Stimulated activated CD4-positive, alpha-beta T cell treated with anti-CD3 and anti-CD28 coated beads, Interleukin-1b, Interleukin-23, amount 100 ng/mL, for 1 hour (primary cell): ENCODE data around the gene ZFPM1.

Experiments used
- DNase-seq, 2 donors: peaks; one replicate each; pipeline ENCODE4 v3.0.0-alpha.2; 2020; ENCODE audit warnings: low read depth in 2 of 2

ZFPM1 gene

GRCh38 chr16:88448461-88449266 lies 4.4 kb upstream of the ZFPM1 start:
- no peak for DNase-seq

GRCh38 chr16:88449267-88449561 lies 3.9 kb upstream of the ZFPM1 start:
- no peak for DNase-seq

- DNase-seq, result no peak
Observed at GRCh38 chr16:88451586-88452481, 1.2 kb upstream of the ZFPM1 start.

GRCh38 chr16:88452482-88453216 lies 431 bp upstream of the ZFPM1 start:
- peak; percentile 99 to 100 for DNase-seq

GRCh38 chr16:88453611-88454522 lies 787 bp downstream of the ZFPM1 start:
- DNase-seq, result no peak

- DNase-seq, result no peak
Observed at GRCh38 chr16:88454523-88454947, 1.5 kb downstream of the ZFPM1 start.

- peak in 1 of 2 donors; percentile 65 for DNase-seq
Observed at GRCh38 chr16:88455610-88456355, 2.7 kb downstream of the ZFPM1 start.

- DNase-seq, result peak in 1 of 2 donors; percentile 57
Observed at GRCh38 chr16:88456356-88457292, 3.5 kb downstream of the ZFPM1 start.

- no peak for DNase-seq
Observed at GRCh38 chr16:88458039-88458772, 5.1 kb downstream of the ZFPM1 start.

GRCh38 chr16:88458773-88459235 lies 5.7 kb downstream of the ZFPM1 start:
- DNase-seq, result no peak

GRCh38 chr16:88459366-88460073 lies 6.4 kb downstream of the ZFPM1 start:
- no peak for DNase-seq

GRCh38 chr16:88460496-88461330 lies 7.6 kb downstream of the ZFPM1 start:
- no peak for DNase-seq

- DNase-seq, result no peak
Observed at GRCh38 chr16:88461331-88462269, 8.5 kb downstream of the ZFPM1 start.

GRCh38 chr16:88462396-88462795 lies 9.3 kb downstream of the ZFPM1 start:
- DNase-seq, result no peak

- no peak for DNase-seq
Observed at GRCh38 chr16:88463411-88463810, 10.3 kb downstream of the ZFPM1 start.
